ENCODE measurements around the gene LGI4.
A peak's percentile ranks its signal among the peaks of the same experiment; 100 is the strongest.

The LGI4 gene

DNA sequence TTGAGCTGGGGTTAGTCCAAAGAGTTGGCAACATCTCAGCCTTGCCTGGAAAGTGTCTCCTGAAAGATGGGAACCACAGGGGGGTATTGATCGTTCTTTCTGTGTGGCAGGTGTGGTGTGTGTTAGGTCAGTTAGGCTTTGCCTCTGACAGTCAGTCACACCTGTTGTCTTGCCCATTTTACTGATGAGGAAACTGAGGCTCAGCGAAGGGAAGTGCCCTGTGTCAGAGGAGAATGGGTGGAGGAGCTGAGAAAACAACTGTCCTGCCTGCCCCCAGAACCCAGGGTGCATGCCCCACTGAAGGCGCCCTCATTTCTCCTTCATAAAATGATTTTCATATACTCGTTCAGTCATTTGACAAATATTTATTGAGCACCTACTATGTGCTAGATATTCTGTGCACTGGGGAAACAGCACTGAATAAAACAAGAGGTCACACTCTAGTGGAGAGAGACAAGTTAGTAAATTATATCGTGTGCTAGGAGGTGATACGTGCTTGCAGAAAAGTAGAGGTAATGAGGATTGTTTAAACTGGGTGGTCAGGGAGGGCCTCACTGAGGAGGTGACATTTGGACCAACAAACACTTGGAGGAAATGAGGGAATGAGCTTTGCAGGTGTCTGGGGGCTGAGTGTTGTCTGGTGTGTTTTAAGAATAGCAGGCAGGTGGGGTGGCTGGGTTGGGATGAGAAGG, 21.3 kb upstream of the LGI4 start:
- Histone ChIP-seq H3K9ac (ENCODE audit: low read length) (peak overlapping the region; percentile 93), H2AFZ (ENCODE audit: low read depth, low read length, severe bottlenecking) (no peak overlapping the region), H3K4me3 (ENCODE audit: insufficient read depth, low read length, poor library complexity, severe bottlenecking) (peak overlapping the region; percentile 93), H3F3A (ENCODE audit: insufficient read depth) (no peaks in the 10 kb centered on the region), H3K36me3 (ENCODE audit: low read length) (peaks cover 20% of the 10 kb centered on the region), H3K9me3 (ENCODE audit: insufficient read depth, low read length) (no peaks in the 10 kb centered on the region), H3K27me3 (ENCODE audit: low read length) (no peaks in the 10 kb centered on the region), H3K79me2 (ENCODE audit: insufficient read depth, low read length) (peaks cover 30% of the 10 kb centered on the region), H4K20me1 (ENCODE audit: low read depth, low read length) (no peaks in the 10 kb centered on the region), H3K27ac (ENCODE audit: low read depth, low read length) (peak overlapping the region; percentile 69; the same call in 1 of the 2 replicates), H3K4me2 (ENCODE audit: low read depth, low read length, poor library complexity, severe bottlenecking) (peak overlapping the region; percentile 64), H3K9me2 (replicated peaks; ENCODE audit: insufficient read depth, low read length) (no peaks in the 10 kb centered on the region)
- no peak for TF ChIP-seq EZH2phosphoT487 (conservative IDR thresholded peaks at IDR 0.05; ENCODE audit: low read length)
- TF ChIP-seq, protein P1, sequence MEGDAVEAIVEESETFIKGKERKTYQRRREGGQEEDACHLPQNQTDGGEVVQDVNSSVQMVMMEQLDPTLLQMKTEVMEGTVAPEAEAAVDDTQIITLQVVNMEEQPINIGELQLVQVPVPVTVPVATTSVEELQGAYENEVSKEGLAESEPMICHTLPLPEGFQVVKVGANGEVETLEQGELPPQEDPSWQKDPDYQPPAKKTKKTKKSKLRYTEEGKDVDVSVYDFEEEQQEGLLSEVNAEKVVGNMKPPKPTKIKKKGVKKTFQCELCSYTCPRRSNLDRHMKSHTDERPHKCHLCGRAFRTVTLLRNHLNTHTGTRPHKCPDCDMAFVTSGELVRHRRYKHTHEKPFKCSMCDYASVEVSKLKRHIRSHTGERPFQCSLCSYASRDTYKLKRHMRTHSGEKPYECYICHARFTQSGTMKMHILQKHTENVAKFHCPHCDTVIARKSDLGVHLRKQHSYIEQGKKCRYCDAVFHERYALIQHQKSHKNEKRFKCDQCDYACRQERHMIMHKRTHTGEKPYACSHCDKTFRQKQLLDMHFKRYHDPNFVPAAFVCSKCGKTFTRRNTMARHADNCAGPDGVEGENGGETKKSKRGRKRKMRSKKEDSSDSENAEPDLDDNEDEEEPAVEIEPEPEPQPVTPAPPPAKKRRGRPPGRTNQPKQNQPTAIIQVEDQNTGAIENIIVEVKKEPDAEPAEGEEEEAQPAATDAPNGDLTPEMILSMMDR (IDR thresholded peaks at IDR 0.05; ENCODE audit: insufficient read depth, low read length, poor library complexity, severe bottlenecking), result no peak

DNA sequence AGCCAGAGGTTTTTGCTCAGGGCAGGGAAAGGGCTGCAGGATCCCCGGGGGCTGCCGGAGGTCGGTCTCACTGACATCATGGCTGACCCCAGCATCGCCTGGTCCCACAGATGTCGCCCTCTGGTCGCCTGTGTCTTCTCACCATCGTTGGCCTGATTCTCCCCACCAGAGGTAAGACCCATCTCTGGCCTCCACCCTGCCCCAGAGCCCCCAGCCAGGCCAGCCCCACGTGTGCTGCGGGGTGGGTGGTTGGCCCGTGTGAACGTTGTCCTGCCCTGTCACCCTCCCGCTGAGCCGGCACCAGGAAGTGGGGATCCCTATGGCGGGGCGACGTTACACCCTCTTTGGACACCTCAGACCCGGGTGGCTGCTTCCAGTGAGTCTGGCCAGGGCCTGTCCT, 20.6 kb upstream of the LGI4 start:
- H2AFZ ChIP-seq (ENCODE audit: low read depth, low read length, severe bottlenecking), result peak overlapping the region; percentile 82
- H4K20me1 ChIP-seq (ENCODE audit: low read depth, low read length), result no peaks in the 10 kb centered on the region

DNA sequence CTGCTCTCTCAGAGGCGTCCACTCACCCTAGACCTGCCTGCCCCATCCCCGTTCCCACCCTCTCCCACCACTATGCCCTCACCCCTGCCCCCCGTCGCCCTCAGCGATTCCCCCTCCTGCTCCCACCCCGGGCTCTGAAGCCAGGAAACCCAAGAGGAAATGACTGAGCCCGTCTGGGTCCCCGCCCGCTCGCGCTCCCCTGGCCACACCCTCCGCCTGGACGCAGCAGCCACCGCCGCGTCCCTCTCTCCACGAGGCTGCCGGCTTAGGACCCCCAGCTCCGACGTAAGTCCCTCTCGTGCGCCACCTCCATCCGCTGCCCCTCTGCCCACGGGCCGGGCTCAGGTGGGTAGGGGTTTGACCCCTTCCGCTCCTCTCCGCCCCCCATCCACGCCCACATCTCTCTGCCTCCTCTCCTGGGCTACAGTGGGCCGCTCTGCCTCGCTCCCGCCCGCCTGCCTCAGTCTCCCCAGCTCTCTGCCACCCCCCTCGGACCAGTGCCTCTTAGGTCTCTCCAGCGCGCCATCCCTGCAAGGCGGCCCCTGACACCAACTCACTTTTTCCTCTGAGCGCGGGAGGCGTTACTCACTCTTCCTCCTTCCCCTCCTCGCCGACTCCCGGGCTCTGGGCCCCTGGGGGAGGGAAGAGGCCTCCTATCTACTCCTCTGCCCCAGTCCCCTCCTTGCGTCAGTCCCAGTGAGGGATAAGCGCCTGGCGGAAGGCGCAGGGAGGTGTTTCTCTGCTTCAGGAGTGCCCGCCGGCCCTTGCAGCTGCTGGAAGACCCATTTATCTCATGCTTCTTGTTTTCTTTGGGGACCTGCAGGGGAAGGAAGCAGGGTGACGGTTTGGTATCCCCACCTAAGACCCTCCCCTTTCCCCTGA, 19.9 kb upstream of the LGI4 start, which contains the start of gene FXYD5:
FXYD5 (plus strand) TSS at position 211 of the 882 bp plus-strand sequence. CDS start 816 bp downstream, outside the sequence.
- Histone ChIP-seq H3K9me2 (replicated peaks; ENCODE audit: insufficient read depth, low read length) (no peaks in the 10 kb centered on the region), H3K79me2 (ENCODE audit: insufficient read depth, low read length) (peaks cover 30% of the 10 kb centered on the region), H3F3A (ENCODE audit: insufficient read depth) (no peaks in the 10 kb centered on the region), H3K27me3 (ENCODE audit: low read length) (no peaks in the 10 kb centered on the region), H3K27ac (ENCODE audit: low read depth, low read length) (peak within 1 kb of the TSS; percentile 69), H3K4me2 (ENCODE audit: low read depth, low read length, poor library complexity, severe bottlenecking) (peak within 1 kb of the TSS; percentile 64), H3K9ac (ENCODE audit: low read length) (peak within 1 kb of the TSS; percentile 93), H4K20me1 (ENCODE audit: low read depth, low read length) (no peaks in the 10 kb centered on the region), H2AFZ (ENCODE audit: low read depth, low read length, severe bottlenecking) (peak within 1 kb of the TSS; percentile 82), H3K4me3 (ENCODE audit: insufficient read depth, low read length, poor library complexity, severe bottlenecking) (peak within 1 kb of the TSS; percentile 93), H3K36me3 (ENCODE audit: low read length) (peaks cover 13% of the 10 kb centered on the region; the same call in 1 of the 2 replicates), H3K9me3 (ENCODE audit: insufficient read depth, low read length) (no peaks in the 10 kb centered on the region)
- TF ChIP-seq, protein P1 (IDR thresholded peaks at IDR 0.05; ENCODE audit: insufficient read depth, low read length, poor library complexity, severe bottlenecking), result no peak
- TF ChIP-seq EZH2phosphoT487 (conservative IDR thresholded peaks at IDR 0.05; ENCODE audit: low read length), result no peak

More for the DNA sequence above, 20.6 kb upstream of the LGI4 start:
- H3K4me3 ChIP-seq (ENCODE audit: insufficient read depth, low read length, poor library complexity, severe bottlenecking), result peak overlapping the region; percentile 93
- no peaks in the 10 kb centered on the region for H3F3A ChIP-seq (ENCODE audit: insufficient read depth)
- H3K36me3 ChIP-seq (ENCODE audit: low read length), result peaks cover 13% of the 10 kb centered on the region
- no peaks in the 10 kb centered on the region for H3K9me3 ChIP-seq (ENCODE audit: insufficient read depth, low read length)
- no peaks in the 10 kb centered on the region for H3K9me2 ChIP-seq (replicated peaks; ENCODE audit: insufficient read depth, low read length)
- H3K27me3 ChIP-seq (ENCODE audit: low read length), result no peaks in the 10 kb centered on the region
- TF ChIP-seq EZH2phosphoT487 (conservative IDR thresholded peaks at IDR 0.05; ENCODE audit: low read length), result no peak
- TF ChIP-seq, protein P1 (IDR thresholded peaks at IDR 0.05; ENCODE audit: insufficient read depth, low read length, poor library complexity, severe bottlenecking), result no peak
- peak overlapping the region; percentile 64 for H3K4me2 ChIP-seq (ENCODE audit: low read depth, low read length, poor library complexity, severe bottlenecking)
- H3K9ac ChIP-seq (ENCODE audit: low read length), result peak overlapping the region; percentile 93
- peak overlapping the region; percentile 69 for H3K27ac ChIP-seq (ENCODE audit: low read depth, low read length)
- peaks cover 30% of the 10 kb centered on the region for H3K79me2 ChIP-seq (ENCODE audit: insufficient read depth, low read length)
